Calu3 (cell line): ENCODE data around the gene SUFU. TPM values are rescaled to one million over a fixed set of nuclear protein-coding genes. Genes with fewer than 3 reads are reported as not detected.

ENCODE experiments used
- BruUV-seq: library from RNA; stranded (reverse); fragments of 400-500 nt; replicated peaks from 2 replicates; lab custom pipeline; 2021; lab: Mats Ljungman, UMichigan
- CTCF ChIA-PET: fragments of 300-600 bp; sonication (Branson Sonifier 250); formaldehyde crosslinking; loops from one replicate; lab custom pipeline; 2022; ENCODE audit warnings: antibody characterized with exemption; lab: Charles Lee
- DNase-seq: peaks from one replicate; pipeline ENCODE4 v3.0.0; 2022
- H3K27ac Mint-ChIP-seq: one replicate; pipeline ENCODE4 v1.8.0; 2022; ENCODE audit warnings: mixed read lengths; ENCODE audit not compliant: unreplicated experiment
- H3K27me3 Mint-ChIP-seq: one replicate; pipeline ENCODE4 v1.8.0; 2022; ENCODE audit warnings: mixed read lengths; ENCODE audit not compliant: unreplicated experiment
- H3K36me3 Mint-ChIP-seq: one replicate; pipeline ENCODE4 v1.8.0; 2022; ENCODE audit warnings: mild to moderate bottlenecking, moderate library complexity, mixed read lengths; ENCODE audit not compliant: insufficient read depth, unreplicated experiment
- H3K4me1 Mint-ChIP-seq: one replicate; pipeline ENCODE4 v1.8.0; 2022; ENCODE audit warnings: mild to moderate bottlenecking, low read depth, mixed read lengths; ENCODE audit not compliant: unreplicated experiment
- H3K4me3 Mint-ChIP-seq: one replicate; pipeline ENCODE4 v1.8.0; 2022; ENCODE audit warnings: mild to moderate bottlenecking, low read depth, moderate library complexity, mixed read lengths; ENCODE audit not compliant: unreplicated experiment
- H3K9me3 Mint-ChIP-seq: one replicate; pipeline ENCODE4 v1.8.0; 2022; ENCODE audit warnings: low read depth, mixed read lengths; ENCODE audit not compliant: unreplicated experiment
- CTCF ChIP-seq: fragments of 200-600 bp; IDR thresholded peaks from one replicate; pipeline ENCODE4 v1.8.0; 2022; ENCODE audit warnings: antibody characterized with exemption; ENCODE audit not compliant: unreplicated experiment
- intact Hi-C: fragments of 100-400 bp; cut with micrococcal nuclease; formaldehyde crosslinking; loops from one replicate; pipeline ENCODE4 v1.10.0; 2022; ENCODE audit not compliant: unreplicated experiment
- total RNA-seq: library from RNA; stranded (reverse); gene quantifications from 2 replicates; pipeline ENCODE4 v1.2.3, GENCODE V29; 2022

The SUFU gene
- total RNA-seq, 1 experiment from 2014 or later: 7.0 TPM

- Mint-ChIP-seq H3K27me3 (no peaks in the 10 kb centered on the region), H3K36me3 (peaks cover 4% of the 10 kb centered on the region)
These were observed 62.0 kb downstream of the SUFU start for GRCh38 chr10:102565793-102566192.

GRCh38 chr10:102578782-102579181, 75.0 kb downstream of the SUFU start:
- no peak for TF ChIP-seq CTCF
- H3K4me3 Mint-ChIP-seq: no peak overlapping the region
- no TSS peak for BruUV-seq
- H3K36me3 Mint-ChIP-seq: no peaks in the 10 kb centered on the region
- CTCF ChIA-PET: interaction anchor here (0.6 kb wide), 1 partner anchor 528 kb away, joined by 5 read pairs; no protein-coding TSS in a partner anchor
- DNase-seq: no peak
- no peaks in the 10 kb centered on the region for H3K4me1 Mint-ChIP-seq
- H3K27me3 Mint-ChIP-seq: no peaks in the 10 kb centered on the region
- no peak overlapping the region for H3K27ac Mint-ChIP-seq
- H3K9me3 Mint-ChIP-seq: no peaks in the 10 kb centered on the region
- intact Hi-C loops: no loop called here

More at GRCh38 chr10:102565793-102566192, 62.0 kb downstream of the SUFU start:
- BruUV-seq: no TSS peak
- no peak for DNase-seq
- H3K9me3 Mint-ChIP-seq: no peaks in the 10 kb centered on the region
- H3K27ac Mint-ChIP-seq: no peak overlapping the region
- H3K4me1 Mint-ChIP-seq: no peaks in the 10 kb centered on the region
- H3K4me3 Mint-ChIP-seq: no peak overlapping the region
- CTCF ChIA-PET: no interaction called here
- intact Hi-C loops: no loop called here
- TF ChIP-seq CTCF: no peak

GRCh38 chr10:102579328-102579727, 75.6 kb downstream of the SUFU start:
- TF ChIP-seq CTCF: no peak
- Mint-ChIP-seq H3K9me3 (no peaks in the 10 kb centered on the region), H3K27ac (no peak overlapping the region), H3K4me1 (no peaks in the 10 kb centered on the region), H3K4me3 (no peak overlapping the region), H3K36me3 (no peaks in the 10 kb centered on the region), H3K27me3 (no peaks in the 10 kb centered on the region)
- no TSS peak for BruUV-seq
- no peak for DNase-seq
- CTCF ChIA-PET: interaction anchor here (1.0 kb wide), 1 partner anchor 75 kb away, joined by 5 read pairs; the partner anchor contains the start of gene SUFU
- intact Hi-C loops: no loop called here

GRCh38 chr10:102580230-102580629, 76.5 kb downstream of the SUFU start:
- CTCF ChIA-PET: interaction anchor here (1.0 kb wide), 1 partner anchor 76 kb away, joined by 5 read pairs; the partner anchor contains the start of gene SUFU
- no peaks in the 10 kb centered on the region for H3K9me3 Mint-ChIP-seq
- intact Hi-C loops: no loop called here
- no peaks in the 10 kb centered on the region for H3K27me3 Mint-ChIP-seq
- no TSS peak for BruUV-seq
- no peak overlapping the region for H3K4me3 Mint-ChIP-seq
- no peak for DNase-seq
- H3K27ac Mint-ChIP-seq: no peak overlapping the region
- TF ChIP-seq CTCF: no peak
- H3K4me1 Mint-ChIP-seq: no peaks in the 10 kb centered on the region
- no peaks in the 10 kb centered on the region for H3K36me3 Mint-ChIP-seq
